Measurements from ENCODE around the gene CHN1.

The CHN1 gene

DNA sequence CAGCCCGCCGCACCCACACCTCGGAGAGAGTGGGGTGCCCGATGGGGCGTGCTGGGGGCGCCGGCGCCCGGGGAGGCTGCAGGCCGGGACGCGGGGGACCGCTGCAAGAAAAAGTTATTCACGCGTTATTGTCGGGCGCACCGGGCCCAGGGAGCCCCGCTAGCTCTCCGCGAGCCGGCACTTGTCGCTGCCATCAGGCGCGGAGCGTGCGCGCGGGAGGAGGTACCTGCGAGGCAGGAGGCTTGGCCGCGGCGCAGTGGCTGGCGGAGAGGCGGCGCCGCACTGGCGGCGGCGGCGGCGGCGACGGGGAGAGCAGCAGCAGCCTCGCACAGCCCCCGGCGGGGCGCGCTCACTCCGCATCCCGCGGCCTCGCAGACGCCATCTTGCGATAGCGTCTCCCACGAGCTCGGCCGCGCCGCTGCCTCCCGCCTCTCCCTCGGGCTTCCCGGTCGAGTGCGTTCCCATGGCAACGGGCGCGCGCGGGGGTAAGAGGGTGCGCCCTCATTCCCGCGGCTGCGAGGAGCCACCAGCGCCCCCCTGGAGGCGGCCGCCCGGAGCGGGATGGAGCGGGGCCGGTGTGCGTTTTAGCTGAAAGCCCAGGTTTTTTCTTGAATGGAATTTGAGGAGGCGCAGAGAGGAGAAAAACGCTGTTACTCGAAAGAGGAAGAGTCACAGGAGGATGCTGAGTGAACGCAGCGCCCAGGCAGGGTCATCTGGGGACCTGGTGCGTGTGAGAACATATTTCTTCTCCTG lies at the start of gene CHN1:
TSS of gene CHN1 (minus strand) at position 402 of the 753 bp plus-strand sequence. CDS start 469 bp downstream, outside the sequence.
- peak; percentile 44 for DNase-seq (ENCODE audit: low spot score)

GRCh38 chr2:175054340-175054739 lies 49.2 kb upstream of the CHN1 start:
- no peak for DNase-seq (ENCODE audit: low spot score)

GRCh38 chr2:175049661-175050060 lies 44.5 kb upstream of the CHN1 start:
- no peak for DNase-seq (ENCODE audit: low spot score)

GRCh38 chr2:175048275-175048674 lies 43.1 kb upstream of the CHN1 start:
- no peak for DNase-seq (ENCODE audit: low spot score)

GRCh38 chr2:175039490-175039889 lies 34.3 kb upstream of the CHN1 start:
- no peak for DNase-seq (ENCODE audit: low spot score)

- DNase-seq (ENCODE audit: low spot score) = no peak
Observed at GRCh38 chr2:175039031-175039430, 33.9 kb upstream of the CHN1 start.

- DNase-seq (ENCODE audit: low spot score) = no peak
Observed at GRCh38 chr2:175037941-175038340, 32.8 kb upstream of the CHN1 start.

GRCh38 chr2:175036582-175037018 lies 31.4 kb upstream of the CHN1 start:
- peak; percentile 13 for DNase-seq (ENCODE audit: low spot score)

- no peak for DNase-seq (ENCODE audit: low spot score)
Observed at GRCh38 chr2:175035806-175036205, 30.6 kb upstream of the CHN1 start.

DNA sequence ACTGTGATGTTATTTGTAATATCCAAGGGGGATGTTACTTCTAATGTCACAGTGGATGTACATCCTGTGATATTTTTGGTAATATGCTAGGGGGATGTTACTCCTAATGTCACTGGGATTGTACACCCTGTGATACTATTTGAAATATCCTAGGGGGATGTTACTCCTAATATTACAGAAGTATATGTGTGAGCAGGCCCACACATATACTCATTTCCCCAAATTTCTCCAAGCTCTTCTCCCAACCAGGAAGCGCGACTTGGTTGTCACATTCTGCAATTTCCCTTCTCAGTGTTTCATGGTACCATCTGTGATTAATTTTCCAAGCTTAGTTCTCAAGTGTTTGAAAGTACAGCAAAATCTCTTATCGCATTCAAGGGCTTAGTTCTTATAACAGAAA lies 29.5 kb upstream of the CHN1 start:
- DNase-seq (ENCODE audit: low spot score) = no peak

GRCh38 chr2:175030380-175031271 lies 25.4 kb upstream of the CHN1 start:
- DNase-seq (ENCODE audit: low spot score) = peak; percentile 15

DNA sequence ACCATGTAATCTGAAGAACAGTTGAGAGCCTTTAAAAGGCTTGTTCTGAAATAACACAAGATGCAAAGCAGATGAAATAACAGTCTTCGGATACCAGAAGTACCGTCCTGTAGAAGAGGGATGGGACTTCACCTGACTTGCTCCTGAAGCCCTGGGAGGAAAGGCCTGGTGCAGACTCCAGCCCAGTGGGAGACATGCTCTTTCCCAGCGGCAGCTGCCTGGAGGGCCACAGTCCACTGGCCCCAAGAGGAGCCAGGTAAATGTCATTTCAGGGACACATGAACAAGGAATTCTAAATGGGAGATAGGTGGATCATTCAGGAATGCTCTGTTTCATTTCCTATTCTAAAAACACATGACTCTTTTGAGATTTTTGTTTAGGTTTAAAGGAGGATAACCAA lies 22.6 kb upstream of the CHN1 start:
- no peak for DNase-seq (ENCODE audit: low spot score)

DNA sequence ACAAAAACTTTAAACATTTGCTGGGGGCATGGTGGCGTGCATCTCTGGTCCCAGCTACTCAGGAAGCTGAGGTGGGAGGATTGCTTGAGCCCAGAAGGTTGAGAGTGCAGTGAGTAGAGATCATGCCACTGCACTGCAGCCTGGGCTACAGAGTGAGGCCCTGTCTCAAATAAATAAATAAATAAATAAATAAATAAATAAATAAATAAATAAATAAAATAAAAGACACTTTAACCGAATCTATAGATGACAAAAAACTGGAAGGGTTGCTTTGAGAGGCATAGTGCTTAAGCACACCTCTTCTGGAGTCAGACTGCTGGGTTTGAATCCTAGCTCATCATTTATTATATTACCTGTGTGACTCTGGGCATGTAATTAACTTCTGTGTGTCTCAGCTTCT lies 21.2 kb upstream of the CHN1 start:
- no peak for DNase-seq (ENCODE audit: low spot score)

DNA sequence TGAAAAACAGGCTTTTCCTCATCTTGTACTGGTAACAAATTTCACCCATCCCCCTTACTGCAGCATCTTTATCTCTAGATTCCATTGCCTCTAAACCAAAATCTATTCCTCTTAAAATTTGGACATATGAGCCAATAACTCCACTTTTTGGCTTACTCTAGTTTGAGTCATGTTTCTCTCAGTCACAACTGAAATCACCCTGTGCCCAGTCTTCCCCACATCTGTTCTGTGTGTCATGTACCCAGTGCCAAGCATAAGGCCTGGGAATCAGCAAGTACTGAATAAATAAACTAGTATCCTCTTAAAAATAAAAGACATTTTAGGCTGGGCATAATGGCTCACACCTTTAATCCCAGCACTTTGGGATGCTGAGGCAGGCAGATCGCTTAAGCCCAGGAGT lies 20.8 kb upstream of the CHN1 start:
- no peak for DNase-seq (ENCODE audit: low spot score)

- DNase-seq (ENCODE audit: low spot score) = no peak
Observed at GRCh38 chr2:175025233-175025632, 20.1 kb upstream of the CHN1 start.

DNA sequence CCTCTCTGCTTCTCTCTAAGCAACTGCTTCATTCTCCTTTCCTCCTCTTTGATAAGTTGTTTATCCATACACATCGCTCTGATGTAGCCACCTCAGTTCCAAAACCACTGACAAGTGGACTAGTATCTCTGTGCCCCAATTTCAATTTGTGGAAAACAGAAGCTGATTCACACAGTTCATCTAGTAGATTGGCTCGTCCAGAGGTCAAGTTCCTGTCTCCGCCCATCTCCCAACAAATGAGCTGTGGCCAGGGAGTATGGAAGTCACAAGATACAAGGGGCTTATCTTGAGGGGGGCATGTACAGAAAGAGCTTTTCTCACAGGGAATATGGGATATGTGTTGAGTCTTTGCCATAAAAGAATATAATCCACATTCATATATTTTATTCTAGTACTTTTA lies 17.7 kb upstream of the CHN1 start:
- DNase-seq (ENCODE audit: low spot score) = no peak

GRCh38 chr2:175019566-175020327 lies 14.6 kb upstream of the CHN1 start:
- DNase-seq (ENCODE audit: low spot score) = no peak

- no peak for DNase-seq (ENCODE audit: low spot score)
Observed at GRCh38 chr2:175017618-175018414, 12.6 kb upstream of the CHN1 start.

GRCh38 chr2:175015340-175015739 lies 10.2 kb upstream of the CHN1 start:
- no peak for DNase-seq (ENCODE audit: low spot score)

DNA sequence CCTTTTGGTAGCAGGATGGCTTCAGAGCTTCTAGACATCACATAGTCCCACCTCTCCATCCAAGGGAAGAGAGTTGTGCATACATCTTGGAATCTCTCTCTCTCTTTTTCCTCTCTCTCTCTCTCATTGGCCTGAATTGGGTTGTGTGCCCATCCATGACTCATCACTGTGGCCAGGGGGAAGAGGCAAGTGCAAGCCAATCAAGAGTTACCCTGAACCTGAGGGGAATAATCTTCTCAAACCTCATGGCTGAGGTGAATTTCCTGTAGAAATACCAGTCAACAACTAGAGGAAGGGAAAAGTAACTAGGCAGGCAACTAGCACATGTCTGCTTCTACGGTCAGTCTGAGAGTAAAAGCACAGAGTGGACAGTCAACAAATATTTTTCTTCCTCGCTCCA lies 7.3 kb upstream of the CHN1 start:
- DNase-seq (ENCODE audit: low spot score) = no peak

GRCh38 chr2:175011505-175011904 lies 6.3 kb upstream of the CHN1 start:
- DNase-seq (ENCODE audit: low spot score) = no peak

DNA sequence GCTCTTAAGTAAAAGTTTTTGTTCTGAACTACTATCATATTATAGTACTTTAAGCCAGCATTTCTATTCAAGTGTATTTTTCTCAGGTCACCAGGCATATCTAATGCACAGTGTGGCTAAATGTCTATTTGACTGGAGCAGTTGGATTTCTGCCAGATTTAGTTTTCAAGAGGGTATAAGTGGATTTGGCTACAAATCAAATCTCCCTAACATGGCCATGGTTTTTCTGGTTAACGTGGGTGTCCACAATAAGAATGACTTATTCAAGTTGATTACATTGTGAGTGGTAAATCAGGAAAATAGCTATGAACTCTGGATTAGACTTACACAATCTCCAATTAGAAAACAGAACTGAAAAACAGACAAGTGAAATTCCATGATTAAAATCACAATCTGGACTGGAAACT lies 5.7 kb upstream of the CHN1 start:
- DNase-seq (ENCODE audit: low spot score) = no peak

Data from kidney capillary endothelial cell (primary cell).